Muscle layer of duodenum (tissue), 2 donors: Measurements from ENCODE around the gene PFKP.
"Not testable (repeated sequence)": the region's sequence is repeated elsewhere in the genome, so short reads cannot be mapped to it uniquely, and the experiment has no call there.

ENCODE experiments used
- H3K27ac ChIP-seq: one replicate; pipeline ENCODE4 v1.7.0; 2013; ENCODE audit warnings: mild to moderate bottlenecking, low read length
- H3K27me3 ChIP-seq: one replicate; pipeline ENCODE4 v1.7.0; 2013; ENCODE audit warnings: low read depth, mild to moderate bottlenecking, control low read depth, low read length
- H3K36me3 ChIP-seq, 2 donors: one replicate each; pipeline ENCODE4 v1.7.0; 2013; ENCODE audit warnings: low read length in 2 of 2, control low read depth in 1 of 2, mild to moderate bottlenecking in 1 of 2; ENCODE audit not compliant: insufficient read depth in 2 of 2, control insufficient read depth in 1 of 2
- H3K4me1 ChIP-seq, 2 donors: one replicate each; pipeline ENCODE4 v1.7.0; 2013; ENCODE audit warnings: low read length in 2 of 2, mild to moderate bottlenecking in 2 of 2, control low read depth in 1 of 2, moderate library complexity in 1 of 2; ENCODE audit not compliant: insufficient read depth in 2 of 2, control insufficient read depth in 1 of 2
- H3K4me3 ChIP-seq, 2 donors: one replicate each; pipeline ENCODE4 v1.7.0; 2013; ENCODE audit warnings: low read length in 2 of 2, low read depth in 1 of 2, mild to moderate bottlenecking in 1 of 2
- H3K9me3 ChIP-seq, 2 donors: one replicate each; pipeline ENCODE4 v1.7.0; 2013; ENCODE audit warnings: low read length in 2 of 2, control low read depth in 1 of 2, mild to moderate bottlenecking in 1 of 2; ENCODE audit not compliant: control insufficient read depth in 1 of 2
- donor health status: healthy.

The PFKP gene

GRCh38 chr10:3102720-3103427 is 35.5 kb downstream of the PFKP start:
- peaks cover 10 to 14% of the 10 kb centered on the region in 2 donors for H3K36me3 ChIP-seq

DNA sequence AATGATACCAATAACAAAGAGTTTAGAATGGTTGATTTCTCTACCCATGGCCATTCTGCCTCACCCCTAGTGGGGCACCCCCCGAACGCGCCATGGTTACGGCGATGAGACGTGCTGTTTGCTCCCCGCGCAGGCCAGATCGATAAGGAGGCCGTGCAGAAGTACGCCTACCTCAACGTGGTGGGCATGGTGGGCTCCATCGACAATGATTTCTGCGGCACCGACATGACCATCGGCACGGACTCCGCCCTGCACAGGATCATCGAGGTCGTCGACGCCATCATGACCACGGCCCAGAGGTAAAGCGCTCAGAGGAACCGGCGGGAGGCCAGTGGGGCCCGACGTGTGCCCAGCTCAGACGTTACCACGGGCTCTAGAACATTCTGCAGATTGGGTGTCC is 36.3 kb downstream of the PFKP start:
- peaks cover 10 to 19% of the 10 kb centered on the region in 2 donors for H3K36me3 ChIP-seq
- H3K9me3 ChIP-seq: no peaks in the 10 kb centered on the region
- no peaks in the 10 kb centered on the region for H3K4me1 ChIP-seq
- no peak overlapping the region for H3K4me3 ChIP-seq
- no peak overlapping the region for H3K27ac ChIP-seq
- no peaks in the 10 kb centered on the region for H3K27me3 ChIP-seq

More at GRCh38 chr10:3102720-3103427, 35.5 kb downstream of the PFKP start:
- no peaks in the 10 kb centered on the region for H3K27me3 ChIP-seq
- no peak overlapping the region for H3K27ac ChIP-seq
- no peak overlapping the region for H3K4me3 ChIP-seq
- no peaks in the 10 kb centered on the region for H3K9me3 ChIP-seq
- H3K4me1 ChIP-seq: no peaks in the 10 kb centered on the region

GRCh38 chr10:3104251-3104918 is 37.0 kb downstream of the PFKP start:
- no peaks in the 10 kb centered on the region for H3K27me3 ChIP-seq
- H3K9me3 ChIP-seq: no peaks in the 10 kb centered on the region
- H3K27ac ChIP-seq: no peak overlapping the region
- H3K4me3 ChIP-seq: no peak overlapping the region
- no peaks in the 10 kb centered on the region for H3K4me1 ChIP-seq
- peaks cover 15 to 26% of the 10 kb centered on the region in 2 donors for H3K36me3 ChIP-seq

DNA sequence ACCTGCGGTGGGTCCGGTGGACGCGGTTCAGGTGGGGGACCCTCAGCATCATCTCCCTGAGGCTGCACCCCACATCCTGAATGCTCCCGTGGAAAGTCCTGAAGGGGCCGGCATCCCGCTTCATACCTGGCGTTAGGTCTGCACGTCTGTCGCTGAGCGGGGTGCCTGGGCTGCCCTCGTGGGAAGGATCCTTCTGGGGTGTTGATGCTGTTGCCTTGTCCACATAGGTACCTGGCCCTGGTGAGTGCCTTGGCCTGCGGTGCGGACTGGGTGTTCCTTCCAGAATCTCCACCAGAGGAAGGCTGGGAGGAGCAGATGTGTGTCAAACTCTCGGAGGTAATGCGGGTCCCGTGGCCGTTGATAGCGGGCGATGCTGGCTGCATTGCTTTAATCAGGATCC is 37.8 kb downstream of the PFKP start:
- Histone ChIP-seq H3K36me3 (peaks cover 17 to 25% of the 10 kb centered on the region in 2 donors), H3K4me3 (no peak overlapping the region), H3K27ac (no peak overlapping the region), H3K9me3 (no peaks in the 10 kb centered on the region), H3K27me3 (no peaks in the 10 kb centered on the region), H3K4me1 (no peaks in the 10 kb centered on the region)

DNA sequence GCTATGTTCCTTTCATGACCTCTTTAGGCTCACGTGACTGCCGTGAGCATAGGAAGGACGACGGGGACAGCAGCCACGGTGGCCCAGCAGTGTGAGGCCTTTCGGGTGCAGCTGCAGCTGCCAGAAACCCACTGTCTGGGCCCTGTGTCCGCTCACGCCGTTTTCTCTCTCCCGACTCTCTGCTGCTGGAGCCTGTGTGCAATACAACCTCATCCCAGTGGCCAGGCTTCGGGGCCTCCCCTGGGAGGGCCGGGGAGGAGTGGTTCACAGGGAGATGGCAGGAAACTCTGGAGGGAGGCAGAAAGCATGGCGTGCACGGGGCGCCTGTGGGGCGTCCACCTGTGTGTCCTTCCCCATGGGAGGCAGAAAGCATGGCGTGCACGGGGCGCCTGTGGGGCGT is 38.6 kb downstream of the PFKP start:
- Histone ChIP-seq H3K36me3 (peaks cover 13 to 22% of the 10 kb centered on the region in 2 donors), H3K9me3 (no peaks in the 10 kb centered on the region), H3K4me3 (no peak overlapping the region), H3K27ac (no peak overlapping the region), H3K4me1 (no peaks in the 10 kb centered on the region), H3K27me3 (no peaks in the 10 kb centered on the region)

DNA sequence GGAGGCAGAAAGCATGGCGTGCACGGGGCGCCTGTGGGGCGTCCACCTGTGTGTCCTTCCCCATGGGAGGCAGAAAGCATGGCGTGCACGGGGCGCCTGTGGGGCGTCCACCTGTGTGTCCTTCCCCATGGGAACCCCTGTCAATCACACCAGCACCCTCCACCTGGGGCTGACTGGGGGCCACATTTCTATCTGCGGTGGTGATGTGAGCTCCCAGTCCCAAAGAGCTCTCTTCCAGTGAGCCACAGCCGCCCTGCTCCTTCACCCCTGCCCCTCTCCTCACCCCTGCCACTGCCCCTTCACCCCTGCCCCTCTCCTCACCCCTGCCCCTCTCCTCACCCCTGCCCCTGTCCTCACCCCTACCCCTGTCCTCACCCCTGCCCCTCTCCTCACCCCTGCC is 39.0 kb downstream of the PFKP start:
- peaks cover 13 to 22% of the 10 kb centered on the region in 2 donors for H3K36me3 ChIP-seq
- H3K4me1 ChIP-seq, H3K4me3 ChIP-seq, H3K9me3 ChIP-seq, H3K27ac ChIP-seq, H3K27me3 ChIP-seq: not testable (repeated sequence)

DNA sequence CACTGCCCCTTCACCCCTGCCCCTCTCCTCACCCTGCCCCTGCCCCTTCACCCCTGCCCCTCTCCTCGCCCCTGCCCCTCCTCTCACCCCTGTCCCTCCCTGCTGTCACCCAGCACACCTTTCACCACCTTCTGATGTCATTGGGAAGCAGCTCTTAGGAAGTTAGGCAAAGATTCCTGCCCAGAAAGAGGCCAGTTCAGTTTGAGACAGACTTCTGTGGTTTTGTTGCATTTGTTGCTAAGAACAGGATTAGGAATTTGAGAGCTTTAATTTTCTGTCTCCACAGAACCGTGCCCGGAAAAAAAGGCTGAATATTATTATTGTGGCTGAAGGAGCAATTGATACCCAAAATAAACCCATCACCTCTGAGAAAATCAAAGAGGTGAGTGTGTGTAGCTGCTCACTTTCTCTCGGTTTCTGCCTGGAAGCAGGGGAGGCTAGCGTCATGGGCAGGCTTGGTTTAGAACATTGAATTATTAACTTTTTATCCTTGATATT is 39.6 kb downstream of the PFKP start:
- H3K4me1 ChIP-seq: no peaks in the 10 kb centered on the region
- H3K9me3 ChIP-seq: no peaks in the 10 kb centered on the region
- no peak overlapping the region for H3K4me3 ChIP-seq

GRCh38 chr10:3107426-3107961 is 40.1 kb downstream of the PFKP start:
- Histone ChIP-seq H3K4me3 (no peak overlapping the region), H3K36me3 (peaks cover 16 to 25% of the 10 kb centered on the region in 2 donors), H3K27ac (peak overlapping the region; percentile 27), H3K4me1 (no peaks in the 10 kb centered on the region), H3K27me3 (no peaks in the 10 kb centered on the region), H3K9me3 (no peaks in the 10 kb centered on the region)

More for the DNA sequence above, 39.6 kb downstream of the PFKP start:
- Histone ChIP-seq H3K27me3 (no peaks in the 10 kb centered on the region), H3K36me3 (peaks cover 14 to 22% of the 10 kb centered on the region in 2 donors), H3K27ac (peak overlapping the region; percentile 27)

GRCh38 chr10:3108033-3108432 is 40.7 kb downstream of the PFKP start:
- Histone ChIP-seq H3K4me1 (no peaks in the 10 kb centered on the region), H3K27me3 (no peaks in the 10 kb centered on the region), H3K9me3 (no peaks in the 10 kb centered on the region), H3K36me3 (peaks cover 16 to 27% of the 10 kb centered on the region in 2 donors), H3K4me3 (no peak overlapping the region), H3K27ac (no peak overlapping the region)

GRCh38 chr10:3108575-3109105 is 41.3 kb downstream of the PFKP start:
- Histone ChIP-seq H3K4me1 (no peaks in the 10 kb centered on the region), H3K4me3 (no peak overlapping the region), H3K27ac (no peak overlapping the region), H3K36me3 (peaks cover 18 to 31% of the 10 kb centered on the region in 2 donors), H3K9me3 (no peaks in the 10 kb centered on the region), H3K27me3 (no peaks in the 10 kb centered on the region)

DNA sequence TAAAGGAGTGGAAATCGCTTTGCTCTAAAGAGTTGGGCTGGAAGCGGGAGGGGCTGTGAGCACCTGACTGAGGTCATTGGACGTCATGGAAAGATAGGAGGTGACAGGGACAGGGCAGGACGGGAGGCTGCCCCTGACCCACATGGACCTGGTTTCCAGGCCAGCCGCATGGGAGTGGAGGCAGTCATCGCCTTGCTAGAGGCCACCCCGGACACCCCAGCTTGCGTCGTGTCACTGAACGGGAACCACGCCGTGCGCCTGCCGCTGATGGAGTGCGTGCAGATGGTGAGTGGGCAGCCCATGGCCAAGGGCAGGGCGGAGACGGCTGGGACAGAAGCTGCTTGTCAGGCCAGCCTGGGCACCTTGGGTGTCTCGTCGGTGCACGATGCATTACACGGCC is 41.8 kb downstream of the PFKP start:
- Histone ChIP-seq H3K4me3 (no peak overlapping the region), H3K4me1 (no peaks in the 10 kb centered on the region), H3K36me3 (peaks cover 20 to 31% of the 10 kb centered on the region in 2 donors), H3K27me3 (no peaks in the 10 kb centered on the region), H3K9me3 (no peaks in the 10 kb centered on the region), H3K27ac (no peak overlapping the region)
